PC-9 (cell line): ENCODE data around the gene RRBP1. TPM values are rescaled to one million over a fixed set of nuclear protein-coding genes. Genes with fewer than 3 reads are reported as not detected.

Experiments
- BruUV-seq: library from RNA; stranded (reverse); fragments of 400-500 nt; replicated peaks from 2 replicates; lab custom pipeline; 2021; lab: Mats Ljungman, UMichigan
- CTCF ChIA-PET: fragments of 300-600 bp; sonication (Branson Sonifier 250); formaldehyde crosslinking; loops from one replicate; lab custom pipeline; 2022; ENCODE audit warnings: antibody characterized with exemption; lab: Charles Lee
- POLR2A ChIA-PET: fragments of 300-600 bp; sonication (Branson Sonifier 250); formaldehyde crosslinking; loops from one replicate; lab custom pipeline; 2022; ENCODE audit warnings: antibody characterized with exemption; ENCODE audit not compliant: unreplicated experiment; lab: Charles Lee
- DNase-seq, 2 experiments: peaks; one replicate each; pipeline versions ENCODE4 v3.0.0 to v3.0.0-alpha.2; 2015 to 2022; ENCODE audit warnings: mixed read lengths in 1 of 2
- H2AFZ ChIP-seq: fragments of 200-600 bp; sonication (generic); 2 replicates; pipeline ENCODE4 v1.8.1; 2017; ENCODE audit warnings: antibody characterized with exemption
- H3F3A ChIP-seq: fragments of 200-600 bp; sonication (generic); 2 replicates; pipeline ENCODE4 v1.8.1; 2017; ENCODE audit warnings: antibody characterized with exemption, mild to moderate bottlenecking, low read depth; ENCODE audit not compliant: insufficient read depth
- H3K27ac ChIP-seq: fragments of 200-600 bp; sonication (generic); 2 replicates; pipeline ENCODE4 v1.6.1; 2016; ENCODE audit warnings: mixed run types
- H3K27me3 ChIP-seq: fragments of 200-600 bp; sonication (generic); 2 replicates; pipeline ENCODE4 v1.6.1; 2016; ENCODE audit warnings: low read depth, mixed run types; ENCODE audit not compliant: insufficient read depth
- H3K36me3 ChIP-seq: fragments of 200-600 bp; sonication (generic); 2 replicates; pipeline ENCODE4 v1.6.1; 2016; ENCODE audit warnings: low read depth, mixed run types
- H3K4me1 ChIP-seq: fragments of 200-600 bp; sonication (generic); replicated peaks from 2 replicates; pipeline ENCODE4 v1.6.1; 2016; ENCODE audit warnings: mixed run types; ENCODE audit not compliant: insufficient read depth
- H3K4me2 ChIP-seq: fragments of 200-600 bp; sonication (generic); 2 replicates; pipeline ENCODE4 v1.6.1; 2017; ENCODE audit warnings: mixed run types
- H3K4me3 ChIP-seq: fragments of 200-600 bp; sonication (generic); 2 replicates; pipeline ENCODE4 v1.6.1; 2016; ENCODE audit warnings: mixed run types
- H3K79me2 ChIP-seq: fragments of 200-600 bp; sonication (generic); 2 replicates; pipeline ENCODE4 v1.6.1; 2017; ENCODE audit warnings: low read depth, mixed run types
- H3K9me2 ChIP-seq: fragments of 200-600 bp; sonication (generic); 2 replicates; pipeline ENCODE4 v1.8.1; 2017; ENCODE audit warnings: mild to moderate bottlenecking; ENCODE audit not compliant: insufficient read depth
- H3K9me3 ChIP-seq: fragments of 200-600 bp; sonication (generic); 2 replicates; pipeline ENCODE4 v1.8.1; 2016; ENCODE audit warnings: low read depth; ENCODE audit not compliant: insufficient read depth
- H4K20me1 ChIP-seq: fragments of 200-600 bp; sonication (generic); 2 replicates; pipeline ENCODE4 v1.8.1; 2017; ENCODE audit not compliant: insufficient read depth
- EZH2 ChIP-seq: fragments of 200-600 bp; sonication (generic); IDR thresholded peaks from 2 replicates; pipeline ENCODE4 v1.8.0; 2017; ENCODE audit warnings: antibody characterized with exemption, low read depth
- intact Hi-C: fragments of 100-400 bp; cut with micrococcal nuclease; formaldehyde crosslinking; loops from one replicate; pipeline ENCODE4 v1.10.0; 2022; ENCODE audit not compliant: unreplicated experiment
- total RNA-seq: library from RNA; stranded (reverse); gene quantifications from 2 replicates; pipeline ENCODE4 v1.2.3, GENCODE V29; 2021
- TF ChIP-seq, protein P1 (sequence below): fragments of 200-600 bp; sonication (generic); conservative IDR thresholded peaks from 2 replicates; pipeline ENCODE4 v1.6.1; 2017; ENCODE audit warnings: mixed run types, antibody characterized with exemption, mild to moderate bottlenecking, moderate library complexity

The RRBP1 gene
- total RNA-seq, 1 experiment from 2014 or later = 144 TPM

DNA sequence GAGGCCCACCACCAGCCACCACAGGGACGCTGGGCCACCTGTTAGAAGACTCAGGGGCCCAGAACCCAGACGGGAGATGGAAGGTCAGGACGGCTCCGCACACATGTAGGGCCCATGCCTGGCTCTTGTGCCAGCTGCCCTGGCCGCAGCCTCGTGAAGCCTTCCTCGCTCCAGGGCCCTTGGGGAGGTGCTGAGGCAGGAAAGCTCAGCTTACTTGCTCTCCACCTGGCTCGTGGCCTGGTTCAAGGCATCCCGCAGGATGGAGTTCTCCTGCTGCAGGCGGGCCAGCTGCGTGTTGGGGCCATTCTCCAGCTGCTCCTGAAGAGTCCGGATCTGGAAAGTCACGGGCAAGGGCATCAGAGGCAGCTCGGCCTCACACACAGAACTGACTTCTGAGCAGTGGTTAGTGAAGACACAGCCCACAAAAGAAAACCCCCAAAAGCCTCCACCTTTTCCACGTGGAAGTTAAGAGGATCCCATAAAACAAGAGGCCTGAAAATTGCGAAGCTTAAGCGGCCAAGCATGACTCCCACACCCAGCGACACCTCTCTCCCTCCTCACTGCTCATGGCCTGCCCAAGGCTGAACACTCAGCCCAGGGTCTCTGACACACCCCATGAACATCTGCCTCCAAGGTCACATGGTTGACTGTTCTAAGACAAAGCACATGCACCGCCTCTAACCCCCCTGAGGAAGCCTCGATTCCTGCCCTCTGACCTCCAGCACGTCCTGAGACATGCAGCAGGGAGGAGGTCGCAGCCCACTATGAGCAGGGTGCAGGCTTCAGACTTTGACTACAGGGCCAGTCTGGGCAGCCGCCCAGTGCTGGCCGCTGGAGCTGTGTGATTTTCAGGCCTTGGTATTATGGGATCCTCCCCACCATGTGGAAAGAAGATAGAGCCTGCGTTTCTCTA, 46.5 kb downstream of the RRBP1 start:
- no peaks in the 10 kb centered on the region for H3F3A ChIP-seq
- TF ChIP-seq, protein P1, sequence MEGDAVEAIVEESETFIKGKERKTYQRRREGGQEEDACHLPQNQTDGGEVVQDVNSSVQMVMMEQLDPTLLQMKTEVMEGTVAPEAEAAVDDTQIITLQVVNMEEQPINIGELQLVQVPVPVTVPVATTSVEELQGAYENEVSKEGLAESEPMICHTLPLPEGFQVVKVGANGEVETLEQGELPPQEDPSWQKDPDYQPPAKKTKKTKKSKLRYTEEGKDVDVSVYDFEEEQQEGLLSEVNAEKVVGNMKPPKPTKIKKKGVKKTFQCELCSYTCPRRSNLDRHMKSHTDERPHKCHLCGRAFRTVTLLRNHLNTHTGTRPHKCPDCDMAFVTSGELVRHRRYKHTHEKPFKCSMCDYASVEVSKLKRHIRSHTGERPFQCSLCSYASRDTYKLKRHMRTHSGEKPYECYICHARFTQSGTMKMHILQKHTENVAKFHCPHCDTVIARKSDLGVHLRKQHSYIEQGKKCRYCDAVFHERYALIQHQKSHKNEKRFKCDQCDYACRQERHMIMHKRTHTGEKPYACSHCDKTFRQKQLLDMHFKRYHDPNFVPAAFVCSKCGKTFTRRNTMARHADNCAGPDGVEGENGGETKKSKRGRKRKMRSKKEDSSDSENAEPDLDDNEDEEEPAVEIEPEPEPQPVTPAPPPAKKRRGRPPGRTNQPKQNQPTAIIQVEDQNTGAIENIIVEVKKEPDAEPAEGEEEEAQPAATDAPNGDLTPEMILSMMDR = no peak
- TF ChIP-seq EZH2 = no peak
- no peak overlapping the region for H2AFZ ChIP-seq
- H3K9me2 ChIP-seq = no peaks in the 10 kb centered on the region
- no peak overlapping the region for H3K27ac ChIP-seq
- no peaks in the 10 kb centered on the region for H3K9me3 ChIP-seq
- no TSS peak for BruUV-seq
- intact Hi-C loops = no loop called here
- no peak overlapping the region for H3K4me2 ChIP-seq
- POLR2A ChIA-PET = interaction anchor here (0.6 kb wide), 1 partner anchor 114 kb away, joined by 3 read pairs; no protein-coding TSS in a partner anchor
- DNase-seq = no peak
- H3K4me1 ChIP-seq = no peaks in the 10 kb centered on the region
- H4K20me1 ChIP-seq = no peaks in the 10 kb centered on the region
- H3K36me3 ChIP-seq = 0 out of 2 replicates have a peak, but pooled peaks cover 4% of the 10 kb centered on the region
- no peaks in the 10 kb centered on the region for H3K79me2 ChIP-seq
- no peak overlapping the region for H3K4me3 ChIP-seq
- H3K27me3 ChIP-seq = no peaks in the 10 kb centered on the region
- CTCF ChIA-PET = no interaction called here

DNA sequence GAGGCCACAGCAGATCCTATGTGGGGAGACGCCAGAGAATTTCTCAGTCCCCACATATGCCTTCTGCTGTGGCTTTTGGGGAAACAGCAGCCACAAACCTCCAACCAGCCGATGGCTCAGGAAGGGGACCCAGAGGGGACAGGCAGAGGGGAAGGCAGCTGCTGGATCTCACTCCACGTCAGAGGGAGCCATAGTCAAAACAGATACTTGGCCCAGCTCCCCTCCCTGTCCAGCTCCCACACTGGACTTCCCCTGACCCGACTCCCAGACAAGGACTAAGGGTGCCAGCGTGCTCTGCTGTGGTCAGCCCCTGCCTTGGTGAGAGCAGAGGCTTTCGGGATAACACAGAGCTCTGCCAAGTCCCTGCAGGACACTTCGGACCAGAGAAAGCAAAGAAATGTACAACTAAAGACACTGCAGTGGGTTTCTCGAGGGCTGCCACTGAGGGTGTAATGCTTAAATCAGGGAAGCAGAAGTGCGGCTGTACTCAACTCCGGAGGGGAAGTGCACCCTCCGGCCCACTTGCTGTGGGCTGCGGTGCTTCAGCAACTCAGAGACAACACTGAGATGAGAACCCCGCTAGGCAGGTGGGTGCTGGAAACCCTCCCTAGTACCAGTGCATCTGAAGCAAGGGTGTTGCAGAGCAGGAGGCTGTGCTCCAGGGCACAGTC, 47.2 kb downstream of the RRBP1 start:
- Histone ChIP-seq H3K79me2 (no peaks in the 10 kb centered on the region), H3F3A (no peaks in the 10 kb centered on the region), H4K20me1 (no peaks in the 10 kb centered on the region), H3K27ac (no peak overlapping the region), H2AFZ (no peak overlapping the region), H3K9me3 (no peaks in the 10 kb centered on the region), H3K36me3 (0 out of 2 replicates have a peak, but pooled peaks cover 4% of the 10 kb centered on the region), H3K4me2 (no peak overlapping the region), H3K27me3 (no peaks in the 10 kb centered on the region), H3K4me1 (no peaks in the 10 kb centered on the region), H3K4me3 (no peak overlapping the region), H3K9me2 (no peaks in the 10 kb centered on the region)
- BruUV-seq = no TSS peak
- CTCF ChIA-PET = no interaction called here
- POLR2A ChIA-PET = interaction anchor here (0.6 kb wide), 1 partner anchor 115 kb away, joined by 3 read pairs; no protein-coding TSS in a partner anchor
- intact Hi-C loops = no loop called here
- no peak for TF ChIP-seq EZH2
- TF ChIP-seq, protein P1 = no peak
- no peak for DNase-seq

DNA sequence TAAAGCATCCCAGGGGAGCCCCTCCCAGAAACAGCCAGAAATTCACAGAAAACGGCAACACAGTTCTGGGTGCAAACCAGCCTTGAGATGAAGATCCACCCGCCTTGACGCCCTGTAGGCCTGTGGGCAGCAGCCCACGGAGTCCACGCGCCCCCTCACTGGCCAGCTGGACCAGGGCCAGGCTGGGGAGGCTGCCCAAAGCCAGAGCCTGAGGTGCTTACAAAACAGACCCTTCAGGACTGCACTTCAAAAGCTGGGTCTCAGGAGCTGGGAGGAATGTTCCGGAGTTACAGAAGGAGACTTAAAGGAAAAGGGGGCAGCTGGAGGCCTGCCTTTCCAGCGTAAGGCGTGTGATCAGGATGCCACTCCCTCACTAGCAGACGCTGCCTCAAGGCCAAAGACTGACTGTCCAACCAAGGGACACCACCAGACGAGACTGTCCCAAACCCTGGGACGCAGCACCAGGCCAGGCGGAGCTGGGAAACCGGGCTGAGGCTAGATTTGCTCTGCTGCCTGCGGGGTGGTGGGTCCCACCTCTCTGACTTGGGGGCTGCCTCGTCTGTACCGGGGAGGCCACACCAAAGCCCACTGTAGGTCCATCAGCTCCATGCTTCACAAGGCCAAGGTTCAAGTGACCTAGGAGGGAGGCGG, 48.1 kb downstream of the RRBP1 start:
- TF ChIP-seq EZH2 = no peak
- no peaks in the 10 kb centered on the region for H3K79me2 ChIP-seq
- H3K4me1 ChIP-seq = no peaks in the 10 kb centered on the region

More for the DNA sequence above, 48.1 kb downstream of the RRBP1 start:
- BruUV-seq = no TSS peak
- no peaks in the 10 kb centered on the region for H4K20me1 ChIP-seq
- ChIA-PET POLR2A (no interaction called here), CTCF (interaction anchor here (0.6 kb wide), 1 partner anchor 94 kb away, joined by 3 read pairs; no protein-coding TSS in a partner anchor)
- intact Hi-C loops = no loop called here
- no peaks in the 10 kb centered on the region for H3K9me3 ChIP-seq
- H3K27ac ChIP-seq = no peak overlapping the region
- no peak overlapping the region for H2AFZ ChIP-seq
- H3K27me3 ChIP-seq = no peaks in the 10 kb centered on the region
- no peak overlapping the region for H3K4me3 ChIP-seq
- H3K9me2 ChIP-seq = no peaks in the 10 kb centered on the region
- H3K36me3 ChIP-seq = 0 out of 2 replicates have a peak, but pooled peaks cover 4% of the 10 kb centered on the region
- H3K4me2 ChIP-seq = no peak overlapping the region
- no peak for DNase-seq
- no peaks in the 10 kb centered on the region for H3F3A ChIP-seq
